ENCODE data around the gene GSTA5.
"Not testable (repeated sequence)": the region's sequence is repeated elsewhere in the genome, so short reads cannot be mapped to it uniquely, and the experiment has no call there.

GSTA5 gene

DNA sequence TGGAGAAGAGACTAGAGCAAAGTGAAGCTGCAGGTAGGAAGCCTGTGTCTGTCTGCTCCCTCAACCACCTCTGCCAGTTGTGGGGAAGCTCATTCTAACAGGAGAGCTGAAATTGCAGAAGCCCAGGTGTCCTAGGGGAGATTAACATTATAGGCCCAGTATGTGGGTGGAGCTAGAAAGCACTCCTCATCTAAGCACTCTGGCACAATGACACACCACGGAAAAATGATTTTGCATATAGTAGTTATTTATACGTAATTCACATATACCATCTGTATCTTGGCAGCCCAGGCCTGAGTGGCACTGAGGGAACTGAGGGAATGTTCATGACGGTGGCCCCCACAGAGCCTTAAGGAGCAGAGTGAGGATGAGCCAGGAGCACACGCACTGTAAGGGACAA, 9.7 kb downstream of the GSTA5 start:
- not testable (repeated sequence) for DNase-seq

DNA sequence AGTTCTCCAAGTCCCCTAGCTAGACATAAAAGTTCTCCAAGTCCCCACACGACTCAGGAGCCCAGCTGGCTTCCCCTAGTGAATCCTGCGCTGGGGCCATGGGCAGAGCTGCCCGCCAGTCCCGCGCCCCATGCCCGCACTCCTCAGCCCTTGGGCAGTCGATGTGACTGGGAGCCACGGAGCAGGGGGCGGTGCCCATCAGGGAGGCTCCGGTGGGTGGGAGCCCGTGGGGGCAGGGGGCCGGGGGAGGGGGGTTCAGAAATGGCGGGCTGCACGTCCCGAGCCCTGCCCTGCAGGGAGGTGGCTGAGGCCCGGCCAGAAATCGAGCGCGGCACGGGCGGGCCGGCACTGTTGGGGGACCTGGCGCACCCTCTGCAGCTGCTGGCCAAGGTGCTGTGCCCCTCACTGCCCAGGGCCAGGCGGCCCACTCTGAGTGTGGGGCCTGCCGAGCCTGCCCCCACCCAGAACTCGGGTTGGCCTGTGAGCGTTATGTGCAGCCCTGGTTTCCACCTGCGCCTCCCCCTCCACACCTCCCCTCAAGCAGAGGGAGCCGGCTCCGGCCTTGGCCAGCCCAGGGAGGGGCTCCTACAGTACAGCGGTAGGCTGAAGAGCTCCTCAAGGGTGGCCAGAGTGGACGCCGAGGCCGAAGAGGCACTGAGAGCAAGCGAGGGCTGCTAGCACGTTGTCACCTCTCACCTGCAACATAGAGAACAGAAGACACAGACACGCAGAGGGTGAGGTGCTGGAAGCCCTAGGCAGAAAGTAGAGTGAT, 11.4 kb downstream of the GSTA5 start:
- DNase-seq = no peak

DNA sequence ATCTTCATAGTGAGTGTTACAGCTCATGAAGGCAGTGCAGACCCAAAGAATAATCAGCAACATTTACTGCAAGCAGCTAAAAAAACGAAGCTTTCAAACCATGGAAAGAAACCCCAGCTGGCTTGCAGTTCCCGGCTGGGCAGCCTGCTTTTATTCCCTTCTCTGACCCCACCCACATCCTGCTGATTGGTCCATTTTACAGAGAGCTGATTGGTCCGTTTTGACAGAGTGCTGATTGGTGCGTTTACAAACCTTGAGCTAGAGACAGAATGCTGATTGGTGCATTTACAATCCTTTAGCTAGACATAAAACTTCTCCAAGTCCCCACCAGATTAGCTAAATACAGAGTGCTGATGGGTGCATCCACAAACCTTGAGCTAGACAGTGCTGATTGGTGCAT, 12.0 kb downstream of the GSTA5 start:
- DNase-seq = not testable (repeated sequence)

DNA sequence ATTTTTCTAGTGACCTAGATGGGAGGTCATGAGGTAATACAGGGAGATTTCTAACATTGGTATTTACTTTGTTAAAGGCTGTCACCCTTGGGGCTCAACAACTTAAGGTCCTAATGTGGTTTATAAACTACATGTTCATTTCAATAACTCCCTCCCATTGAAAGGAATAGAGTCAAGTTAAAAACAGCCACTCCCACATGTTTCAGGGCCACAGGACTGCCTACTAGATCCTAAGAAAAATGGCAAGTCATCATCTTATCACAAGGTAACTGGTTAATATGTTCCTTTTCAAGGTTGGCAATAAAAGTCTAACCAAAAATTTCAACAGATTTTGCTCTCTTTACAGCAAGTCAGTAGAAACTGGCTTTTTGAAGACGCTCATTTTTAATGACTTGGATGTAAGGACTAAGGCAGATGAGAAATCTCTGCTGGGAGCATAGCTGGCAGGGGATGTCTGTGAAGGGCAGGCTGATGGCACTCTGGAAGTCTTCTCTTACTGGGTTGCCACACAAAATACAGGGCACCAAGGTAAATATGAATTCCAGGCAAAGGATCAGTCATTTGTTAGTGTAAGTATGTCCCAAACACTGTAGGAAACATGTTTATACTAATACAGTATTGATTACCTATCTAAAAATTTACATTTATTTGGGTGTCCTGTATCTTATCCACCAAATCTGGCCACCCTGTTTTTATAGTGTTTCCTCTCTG, 13.4 kb downstream of the GSTA5 start:
- DNase-seq = not testable (repeated sequence)

- DNase-seq = no peak
These were observed 14.1 kb downstream of the GSTA5 start for GRCh38 chr6:52826513-52826912.

DNA sequence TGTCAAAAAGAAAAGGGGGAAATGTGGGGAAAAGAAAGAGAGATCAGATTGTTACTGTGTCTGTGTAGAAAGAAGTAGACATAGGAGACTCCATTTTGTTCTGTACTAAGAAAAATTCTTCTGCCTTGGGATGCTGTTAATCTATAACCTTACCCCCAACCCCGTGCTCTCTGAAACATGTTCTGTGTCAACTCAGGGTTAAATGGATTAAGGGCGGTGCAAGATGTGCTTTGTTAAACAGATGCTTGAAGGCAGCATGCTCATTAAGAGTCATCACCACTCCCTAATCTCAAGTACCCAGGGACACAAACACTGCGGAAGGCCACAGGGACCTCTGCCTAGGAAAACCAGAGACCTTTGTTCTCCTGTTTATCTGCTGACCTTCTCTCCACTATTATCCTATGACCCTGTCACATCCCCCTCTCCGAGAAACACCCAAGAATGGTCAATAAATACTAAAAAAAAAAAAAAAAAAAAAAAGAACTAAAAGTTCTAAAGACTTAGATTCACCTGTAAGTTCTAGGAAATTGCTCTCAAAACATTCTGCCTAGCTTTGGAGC, 14.6 kb downstream of the GSTA5 start:
- not testable (repeated sequence) for DNase-seq

DNA sequence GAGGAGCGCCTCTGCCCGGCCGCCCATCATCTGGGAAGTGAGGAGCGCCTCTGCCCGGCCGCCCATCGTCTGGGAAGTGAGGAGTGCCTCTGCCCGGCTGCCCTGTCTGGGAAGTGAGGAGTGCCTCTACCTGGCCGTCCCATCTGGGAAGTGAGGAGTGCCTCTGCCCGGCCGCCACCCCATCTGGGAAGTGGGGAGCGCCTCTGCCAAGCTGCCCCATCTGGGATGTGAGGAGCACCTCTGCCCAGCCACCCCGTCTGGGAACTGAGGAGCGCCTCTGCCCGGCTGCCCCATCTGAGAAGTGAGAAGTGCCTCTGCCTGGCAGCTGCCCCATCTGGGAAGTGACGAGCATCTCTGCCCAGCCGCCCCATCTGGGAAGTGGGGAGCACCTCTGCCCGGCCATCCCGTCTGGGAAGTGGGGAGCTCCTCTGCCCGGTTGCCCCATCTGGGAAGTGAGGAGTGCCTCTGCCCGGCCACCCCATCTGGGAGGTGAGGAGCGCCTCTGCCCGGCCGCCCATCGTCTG, 15.3 kb downstream of the GSTA5 start:
- DNase-seq = not testable (repeated sequence)

DNA sequence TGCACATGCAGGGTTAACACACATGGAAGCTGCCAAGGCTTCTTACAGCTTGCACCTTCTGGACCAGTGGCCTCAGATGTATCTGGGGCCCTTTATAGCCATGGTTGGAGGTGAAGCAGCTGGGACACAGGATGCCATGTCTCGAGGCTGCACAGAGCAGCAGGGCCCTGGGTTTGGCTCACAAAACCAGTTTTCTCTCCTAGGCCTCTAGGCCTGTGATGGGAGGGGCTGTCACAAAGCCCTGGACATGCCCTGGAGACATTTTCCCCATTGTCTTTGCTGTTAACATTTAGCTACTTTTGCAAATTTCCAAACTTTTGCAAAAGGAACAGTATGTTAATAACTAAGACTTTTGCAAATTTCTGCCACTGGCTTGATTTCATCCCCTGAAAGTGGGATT, 18.8 kb downstream of the GSTA5 start:
- DNase-seq = no peak

GRCh38 chr6:52820198-52820597, 20.4 kb downstream of the GSTA5 start:
- no peak for DNase-seq

GRCh38 chr6:52815167-52816092, 25.2 kb downstream of the GSTA5 start:
- DNase-seq = peak; percentile 65

DNA sequence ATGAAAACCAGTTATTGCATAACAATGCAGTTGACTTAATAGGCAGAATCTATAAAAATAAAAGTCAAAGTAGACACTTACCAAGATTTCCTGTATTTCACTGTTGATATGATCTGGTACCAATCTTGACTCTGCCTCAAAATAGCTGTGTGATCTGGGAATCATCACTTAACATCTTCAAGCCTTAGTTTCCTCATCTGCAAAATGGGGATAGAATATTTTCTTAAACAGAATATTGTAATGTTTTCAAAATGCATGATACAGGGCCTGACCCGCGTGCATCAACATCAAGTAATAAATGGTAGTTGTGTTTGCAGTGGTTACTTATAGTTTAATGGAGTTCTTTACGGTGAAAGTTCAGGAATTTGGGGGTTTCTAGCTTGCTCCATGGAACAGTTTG, 26.1 kb downstream of the GSTA5 start:
- DNase-seq = not testable (repeated sequence)

DNA sequence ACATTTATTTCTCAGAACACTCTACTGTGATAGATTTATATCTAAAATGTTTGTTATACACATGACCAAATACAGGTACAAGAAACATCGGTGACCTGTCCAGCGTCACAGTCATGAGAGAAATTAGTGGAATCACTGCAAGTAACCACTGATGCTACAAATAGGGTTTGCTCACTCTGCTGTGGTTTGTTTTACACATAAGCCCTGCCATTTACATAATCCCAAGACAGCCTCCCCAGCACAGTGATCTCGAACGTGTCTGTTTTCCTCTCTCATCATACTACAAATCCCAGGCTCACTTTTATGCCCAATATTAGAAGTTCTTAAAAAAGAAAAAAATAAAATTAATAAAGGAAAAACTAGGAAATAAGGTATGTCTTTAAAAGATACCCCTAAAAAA, 30.8 kb downstream of the GSTA5 start:
- not testable (repeated sequence) for DNase-seq

- DNase-seq = no peak
These were observed 32.0 kb downstream of the GSTA5 start for GRCh38 chr6:52808660-52809059.

DNA sequence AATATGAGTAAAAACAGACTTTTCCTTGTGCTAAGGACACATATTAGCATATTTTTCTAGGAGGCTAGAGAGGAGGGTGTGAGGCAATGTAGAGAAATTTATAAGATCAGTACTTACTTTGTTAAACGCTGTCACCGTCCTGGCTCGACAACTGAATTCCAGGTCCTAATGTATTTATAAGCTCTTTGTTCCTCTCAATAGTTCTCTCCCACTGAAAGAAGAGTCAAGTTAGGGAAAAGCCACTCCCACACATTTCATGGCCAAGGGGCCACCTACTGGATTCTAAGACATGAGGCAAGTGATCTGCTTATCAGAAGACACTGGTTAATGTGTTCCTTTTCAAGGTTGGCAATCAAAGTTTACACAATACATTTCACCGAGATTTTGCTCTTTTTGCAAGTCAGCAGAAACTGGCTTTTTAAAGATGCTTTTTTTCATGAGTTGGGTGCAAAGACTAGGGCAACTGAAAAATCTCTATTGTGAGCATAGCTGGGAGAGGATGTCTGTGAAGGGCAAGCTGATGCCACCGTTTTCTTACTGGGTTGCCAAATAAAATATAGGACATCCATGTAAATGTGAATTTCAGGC, 36.9 kb downstream of the GSTA5 start, which contains the start of gene GSTA1:
GSTA1 (minus strand) TSS at position 149 of the 588 bp plus-strand sequence. CDS start 4,549 bp downstream, outside the sequence.
- DNase-seq = not testable (repeated sequence)

GRCh38 chr6:52802806-52803205, 37.8 kb downstream of the GSTA5 start:
- DNase-seq = no peak

GRCh38 chr6:52801188-52801841, 39.3 kb downstream of the GSTA5 start:
- no peak for DNase-seq

DNA sequence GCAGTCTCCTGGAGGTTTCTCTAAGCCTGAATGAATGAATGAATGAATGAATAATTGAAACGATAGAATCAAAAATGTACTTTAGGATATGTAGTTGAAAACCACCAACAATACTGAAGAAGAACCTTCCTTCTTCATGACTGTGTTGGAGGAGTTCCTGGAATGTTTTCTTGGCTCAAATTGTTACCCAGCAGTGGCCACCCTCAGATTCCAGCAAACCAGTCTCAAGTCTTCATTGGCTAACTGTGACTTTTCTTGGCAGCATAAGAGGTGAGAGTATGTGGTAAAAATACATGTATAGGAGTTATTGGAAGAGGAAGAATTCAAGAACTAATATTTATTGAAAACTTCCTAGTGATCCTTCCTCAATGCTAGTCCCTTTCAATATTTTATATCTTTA, 41.3 kb downstream of the GSTA5 start:
- not testable (repeated sequence) for DNase-seq

GRCh38 chr6:52794366-52794765, 46.2 kb downstream of the GSTA5 start:
- DNase-seq = not testable (repeated sequence)

GRCh38 chr6:52790861-52791260, 49.8 kb downstream of the GSTA5 start:
- DNase-seq = no peak

- DNase-seq = not testable (repeated sequence)
These were observed 51.0 kb downstream of the GSTA5 start for GRCh38 chr6:52789658-52790057.

DNA sequence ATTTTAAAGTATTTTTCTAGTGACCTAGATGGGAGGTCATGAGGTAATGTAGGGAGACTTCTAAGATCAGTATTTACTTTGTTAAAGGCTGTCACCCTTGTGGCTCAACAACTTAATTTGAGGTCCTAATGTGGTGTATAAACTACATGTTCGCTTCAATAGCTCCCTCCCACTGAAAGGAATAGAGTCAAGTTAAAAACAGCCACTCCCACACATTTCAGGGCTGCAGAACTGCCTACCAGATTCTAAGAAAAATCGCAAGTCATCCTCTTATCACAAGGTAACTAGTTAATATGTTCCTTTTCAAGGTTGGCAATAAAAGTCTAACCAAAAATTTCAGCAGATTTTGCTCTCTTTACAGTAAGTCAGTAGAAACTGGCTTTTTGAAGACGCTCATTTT, 52.1 kb downstream of the GSTA5 start:
- DNase-seq = no peak

DNA sequence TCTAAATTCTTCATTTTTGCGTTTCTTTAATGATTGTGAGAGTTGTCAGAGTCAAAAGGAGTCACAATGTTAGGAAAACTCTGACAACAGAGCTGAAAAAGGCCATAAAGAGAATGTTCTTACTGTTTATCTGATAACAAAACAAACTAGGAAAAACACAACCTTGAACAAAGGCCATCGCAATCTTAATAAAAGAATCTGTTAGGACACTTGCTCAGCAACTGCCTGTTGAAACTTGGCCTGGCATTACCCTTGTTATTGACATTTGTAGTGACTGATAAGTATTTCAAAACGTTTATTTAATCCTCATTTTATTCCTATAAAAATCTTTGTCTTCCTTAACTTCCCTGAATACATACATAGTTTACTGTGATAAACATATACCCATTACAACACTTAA, 52.7 kb downstream of the GSTA5 start:
- DNase-seq = no peak
